ENCODE measurements around the gene NAALADL1. TPM values are rescaled to one million over a fixed set of nuclear protein-coding genes. Genes with fewer than 3 reads are reported as not detected.
"Not testable (repeated sequence)": the region's sequence is repeated elsewhere in the genome, so short reads cannot be mapped to it uniquely, and the experiment has no call there.

NAALADL1 gene
- polyA plus RNA-seq, 3 donors = 9.5 to 14.5 (median 10.7) TPM

- DNase-seq (ENCODE audit: extremely low read depth in 1 of 11, low read depth in 9 of 11, low spot score in 4 of 11) = peak; percentile 91 to 98 (median 95)
Observed at GRCh38 chr11:65027213-65028067, 30.9 kb downstream of the NAALADL1 start, which contains the start of gene SNX15. Gene SNX15 (plus strand): TSS chr11:65027439. CDS start chr11:65027538, 99 bp downstream.

DNA sequence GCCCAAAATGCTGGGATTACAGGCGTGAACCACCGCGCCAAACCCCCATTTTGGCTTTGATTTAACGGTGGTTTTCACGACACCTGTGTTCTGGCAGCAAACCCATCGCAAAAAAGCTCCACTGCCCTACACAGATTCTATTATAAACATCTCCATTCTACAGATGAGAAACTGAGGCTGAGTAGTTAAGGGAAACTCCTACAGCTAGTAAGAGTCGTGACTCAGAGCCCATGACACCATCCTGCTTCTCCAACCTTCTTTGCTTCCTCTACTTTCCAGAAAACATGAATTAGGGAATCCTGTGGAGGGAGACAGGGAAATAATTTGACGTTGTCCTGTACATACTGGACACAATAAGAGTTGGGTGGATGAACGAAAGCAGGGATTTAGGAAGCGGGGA is 31.5 kb downstream of the NAALADL1 start:
- DNase-seq (ENCODE audit: extremely low read depth in 1 of 11, low read depth in 9 of 11, low spot score in 4 of 11) = no peak

DNA sequence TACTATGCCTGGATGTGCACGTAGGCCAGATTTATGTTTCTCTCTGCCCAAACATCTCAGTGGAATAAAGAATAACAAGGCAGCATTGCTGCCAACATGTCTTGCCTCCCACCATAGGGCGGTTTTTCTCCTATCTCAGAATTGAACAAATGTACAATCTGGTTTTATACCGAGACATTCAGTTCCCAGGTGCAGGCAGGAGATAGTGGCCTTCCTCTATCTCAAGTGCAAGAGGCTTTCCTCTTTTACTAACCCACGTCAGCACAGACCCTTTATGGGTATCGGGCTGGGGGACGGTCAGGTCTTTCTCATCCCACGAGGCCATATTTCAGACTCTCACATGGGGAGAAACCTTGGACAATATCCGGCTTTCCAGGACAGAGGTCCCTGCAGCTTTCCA is 34.9 kb downstream of the NAALADL1 start:
- DNase-seq (ENCODE audit: extremely low read depth in 1 of 11, low read depth in 9 of 11, low spot score in 4 of 11) = not testable (repeated sequence)

- DNase-seq (ENCODE audit: extremely low read depth in 1 of 11, low read depth in 9 of 11, low spot score in 4 of 11) = no peak
Observed at GRCh38 chr11:65021509-65021908, 36.8 kb downstream of the NAALADL1 start.

DNA sequence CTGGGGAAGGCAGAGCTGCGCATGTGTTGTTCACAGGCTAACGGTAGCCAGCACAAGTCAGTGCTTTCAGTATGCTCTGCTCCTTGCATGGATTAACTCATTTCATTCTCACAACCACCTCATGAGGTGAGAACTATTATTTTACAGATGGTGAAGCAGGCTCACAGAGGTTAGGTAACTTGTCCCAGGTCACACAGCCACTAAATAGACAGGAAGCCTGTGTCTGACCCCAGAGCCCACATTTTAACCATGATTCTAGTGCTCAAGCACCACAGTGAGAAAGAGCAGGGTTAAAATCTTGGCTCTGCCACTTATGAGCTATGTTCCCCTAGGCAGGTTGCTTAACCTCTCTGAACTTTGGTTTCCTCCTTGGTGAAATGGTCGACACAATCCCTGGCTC is 37.4 kb downstream of the NAALADL1 start:
- no peak for DNase-seq (ENCODE audit: extremely low read depth in 1 of 11, low read depth in 9 of 11, low spot score in 4 of 11)

GRCh38 chr11:65019824-65020223 is 38.5 kb downstream of the NAALADL1 start:
- no peak for DNase-seq (ENCODE audit: extremely low read depth in 1 of 11, low read depth in 9 of 11, low spot score in 4 of 11)

DNA sequence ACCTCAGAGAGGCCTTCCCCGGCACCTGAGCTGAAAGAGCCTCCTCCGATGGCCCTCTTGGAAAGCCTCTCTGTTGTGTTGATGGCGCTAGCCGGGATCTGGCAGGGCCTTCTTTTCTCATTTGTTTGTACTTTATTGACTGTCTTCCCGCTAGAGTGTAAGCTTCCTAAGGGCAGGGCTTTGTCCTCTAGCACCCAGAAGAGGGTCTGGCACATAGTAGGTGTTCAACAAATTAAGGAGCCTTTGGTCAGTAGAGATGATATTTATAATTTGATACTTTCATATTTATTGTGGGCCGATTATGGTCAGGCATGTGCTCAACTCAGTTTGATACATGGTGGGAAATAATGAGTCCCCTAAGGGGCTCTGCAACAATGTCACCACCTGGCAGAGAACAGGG is 40.4 kb downstream of the NAALADL1 start:
- DNase-seq (ENCODE audit: extremely low read depth in 1 of 11, low read depth in 9 of 11, low spot score in 4 of 11) = no peak

DNA sequence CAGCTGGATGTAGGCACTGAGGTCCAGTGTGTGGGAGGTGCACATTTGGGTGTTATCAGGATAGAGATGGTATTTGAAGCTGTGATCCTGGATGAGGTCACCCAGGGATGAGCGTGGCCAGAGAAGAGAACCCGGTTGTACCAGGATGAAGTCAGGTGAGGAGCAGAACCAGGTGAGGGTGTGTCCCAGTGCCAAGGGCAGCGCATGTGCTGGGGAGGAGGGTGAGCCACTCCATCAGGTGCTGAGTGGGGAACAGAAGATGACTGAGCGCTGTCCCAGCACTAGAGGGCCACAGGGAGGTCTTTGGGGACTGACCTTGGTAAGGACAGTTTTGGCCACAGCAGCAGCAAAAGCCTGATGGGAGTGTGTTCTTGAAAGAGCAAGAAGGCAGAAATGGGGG is 41.6 kb downstream of the NAALADL1 start:
- DNase-seq (ENCODE audit: extremely low read depth in 1 of 11, low read depth in 9 of 11, low spot score in 4 of 11) = no peak

DNA sequence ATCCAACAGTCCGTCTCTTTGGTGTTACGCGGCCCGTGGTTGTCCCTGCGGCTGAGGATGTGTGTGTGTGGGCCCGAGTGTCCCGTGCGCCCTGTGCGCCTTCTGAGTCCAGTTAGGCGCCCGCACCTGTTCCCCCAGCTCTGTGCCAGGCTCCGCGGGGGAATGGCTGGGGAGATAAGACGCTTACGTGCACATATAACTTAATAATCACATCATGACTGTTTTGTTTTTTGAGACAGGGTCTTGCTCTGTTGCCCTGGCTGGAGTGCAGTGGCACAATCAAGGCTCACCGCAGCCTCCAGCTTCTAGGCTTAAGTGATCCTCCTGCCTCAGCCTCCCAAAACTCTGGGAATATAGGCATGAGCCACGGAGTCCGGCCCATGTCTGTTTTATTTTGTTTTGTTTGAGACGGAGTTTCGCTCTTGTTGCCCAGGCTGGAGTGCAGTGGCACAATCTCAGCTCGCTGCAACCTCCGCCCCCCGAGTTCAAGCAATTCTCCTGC is 43.6 kb downstream of the NAALADL1 start:
- DNase-seq (ENCODE audit: extremely low read depth in 1 of 11, low read depth in 9 of 11, low spot score in 4 of 11) = no peak

DNA sequence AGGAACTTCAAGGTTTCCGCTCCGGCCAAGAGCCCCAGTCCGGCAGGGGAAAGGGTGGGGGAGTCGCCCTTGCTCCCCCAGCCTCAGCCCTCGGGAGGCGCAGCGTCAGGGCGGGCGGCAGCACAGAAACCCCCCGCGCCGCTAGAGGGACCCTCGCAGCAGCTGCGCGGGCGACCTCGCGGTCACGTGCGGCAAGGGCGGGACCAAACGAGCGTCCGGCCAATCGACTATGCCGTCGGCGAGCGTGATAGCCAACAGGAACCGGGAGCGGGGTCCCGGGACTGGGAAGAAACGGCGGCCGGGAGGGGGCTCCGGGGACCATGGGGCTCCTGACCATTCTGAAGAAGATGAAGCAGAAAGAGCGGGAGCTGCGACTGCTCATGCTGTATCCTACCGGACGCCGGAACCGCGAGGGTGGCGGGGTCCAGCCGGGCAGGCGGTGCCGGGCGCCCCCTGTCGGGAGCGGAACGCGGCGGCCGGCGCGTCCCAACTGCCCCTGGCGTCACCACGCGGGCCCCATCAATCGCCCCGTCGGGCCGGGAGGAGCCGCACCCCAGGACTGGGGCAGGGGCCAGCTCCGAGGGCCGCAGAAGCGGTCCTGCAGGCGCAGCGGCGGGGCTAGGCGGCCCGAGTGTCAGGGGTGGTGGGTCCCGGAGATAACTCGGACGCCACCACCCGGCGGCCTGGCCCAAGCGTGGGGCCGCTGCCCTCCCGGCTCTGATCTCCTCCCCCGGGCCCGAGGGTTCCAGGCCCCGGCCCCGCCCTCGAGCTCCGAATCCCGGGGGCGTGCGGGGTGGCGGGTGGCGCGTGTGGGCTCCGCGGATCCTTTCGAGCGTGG is 44.2 kb downstream of the NAALADL1 start, which contains the start of gene ARL2:
Gene ARL2 (plus strand): TSS at position 273 of the 838 bp plus-strand sequence. CDS start 48 bp downstream, at position 321.
- peak; percentile 78 to 94 (median 91) for DNase-seq (ENCODE audit: extremely low read depth in 1 of 11, low read depth in 9 of 11, low spot score in 4 of 11)

- peak; percentile 72 to 88 (median 82) for DNase-seq (ENCODE audit: extremely low read depth in 1 of 11, low read depth in 9 of 11, low spot score in 4 of 11)
Observed at GRCh38 chr11:65013130-65013887, 45.0 kb downstream of the NAALADL1 start.

DNA sequence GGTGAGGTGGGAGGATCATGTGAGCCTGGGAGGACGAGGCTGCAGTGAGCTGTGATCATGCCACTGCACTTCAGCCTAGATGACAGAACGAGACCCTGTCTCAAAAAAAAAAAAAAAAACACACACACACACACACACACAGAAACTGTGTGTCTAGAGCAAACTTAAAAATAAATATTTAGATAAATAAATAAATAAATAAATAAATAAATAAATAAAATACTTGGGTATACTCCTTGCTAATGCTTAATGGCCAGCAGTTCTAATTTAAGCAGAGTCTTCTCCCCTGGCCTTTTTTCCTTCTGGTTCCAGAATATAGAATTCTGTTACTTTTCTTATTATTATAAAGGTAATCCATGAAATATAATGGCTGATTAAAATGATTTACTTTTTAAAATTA is 49.5 kb downstream of the NAALADL1 start:
- no peak for DNase-seq (ENCODE audit: extremely low read depth in 1 of 11, low read depth in 9 of 11, low spot score in 4 of 11)

DNA sequence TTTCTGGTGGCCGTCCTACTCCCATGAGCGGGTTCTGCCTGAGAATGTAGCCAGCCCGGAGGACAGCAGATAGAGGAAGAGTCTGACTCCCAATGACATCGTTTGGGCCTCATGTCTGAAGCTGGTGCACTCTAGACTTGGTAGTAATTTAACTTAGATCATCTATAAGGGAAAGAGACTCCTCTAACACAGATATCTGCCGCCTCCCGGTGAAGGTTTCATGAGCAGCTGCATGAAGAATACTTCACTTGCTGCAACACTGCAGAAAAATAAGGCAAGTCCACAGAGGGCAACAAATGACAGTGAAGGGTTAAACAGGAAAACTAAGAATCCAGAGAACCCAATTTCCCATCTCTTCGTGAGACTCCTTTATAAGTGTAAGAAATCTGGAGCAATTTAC is 50.3 kb downstream of the NAALADL1 start:
- no peak for DNase-seq (ENCODE audit: extremely low read depth in 1 of 11, low read depth in 9 of 11, low spot score in 4 of 11)

- DNase-seq (ENCODE audit: extremely low read depth in 1 of 11, low read depth in 9 of 11, low spot score in 4 of 11) = not testable (repeated sequence)
Observed at GRCh38 chr11:65003968-65004367, 54.4 kb downstream of the NAALADL1 start.

GRCh38 chr11:65003282-65003681 is 55.1 kb downstream of the NAALADL1 start:
- DNase-seq (ENCODE audit: extremely low read depth in 1 of 11, low read depth in 9 of 11, low spot score in 4 of 11) = no peak

GRCh38 chr11:65002706-65003105 is 55.6 kb downstream of the NAALADL1 start:
- no peak for DNase-seq (ENCODE audit: extremely low read depth in 1 of 11, low read depth in 9 of 11, low spot score in 4 of 11)

DNA sequence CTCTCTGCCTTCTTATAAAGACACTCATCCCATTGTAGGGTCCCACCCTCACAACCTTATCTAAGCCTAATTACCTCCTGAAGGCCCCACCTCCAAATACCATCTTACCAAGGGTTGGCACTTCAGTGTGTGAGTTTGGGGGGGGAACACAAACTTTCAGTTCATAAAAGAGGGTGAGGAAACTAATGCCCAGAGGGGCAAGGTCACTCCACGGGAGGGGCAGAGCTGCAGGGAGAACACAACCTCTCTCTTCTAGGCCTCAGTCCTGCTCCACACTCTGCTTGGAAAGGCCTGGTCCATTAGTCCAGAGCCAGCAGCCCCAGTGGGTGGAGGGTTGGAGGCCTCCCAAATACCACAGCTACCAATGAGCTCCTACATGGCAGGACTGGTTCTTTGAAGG is 58.9 kb downstream of the NAALADL1 start:
- DNase-seq (ENCODE audit: extremely low read depth in 1 of 11, low read depth in 9 of 11, low spot score in 4 of 11) = no peak

DNA sequence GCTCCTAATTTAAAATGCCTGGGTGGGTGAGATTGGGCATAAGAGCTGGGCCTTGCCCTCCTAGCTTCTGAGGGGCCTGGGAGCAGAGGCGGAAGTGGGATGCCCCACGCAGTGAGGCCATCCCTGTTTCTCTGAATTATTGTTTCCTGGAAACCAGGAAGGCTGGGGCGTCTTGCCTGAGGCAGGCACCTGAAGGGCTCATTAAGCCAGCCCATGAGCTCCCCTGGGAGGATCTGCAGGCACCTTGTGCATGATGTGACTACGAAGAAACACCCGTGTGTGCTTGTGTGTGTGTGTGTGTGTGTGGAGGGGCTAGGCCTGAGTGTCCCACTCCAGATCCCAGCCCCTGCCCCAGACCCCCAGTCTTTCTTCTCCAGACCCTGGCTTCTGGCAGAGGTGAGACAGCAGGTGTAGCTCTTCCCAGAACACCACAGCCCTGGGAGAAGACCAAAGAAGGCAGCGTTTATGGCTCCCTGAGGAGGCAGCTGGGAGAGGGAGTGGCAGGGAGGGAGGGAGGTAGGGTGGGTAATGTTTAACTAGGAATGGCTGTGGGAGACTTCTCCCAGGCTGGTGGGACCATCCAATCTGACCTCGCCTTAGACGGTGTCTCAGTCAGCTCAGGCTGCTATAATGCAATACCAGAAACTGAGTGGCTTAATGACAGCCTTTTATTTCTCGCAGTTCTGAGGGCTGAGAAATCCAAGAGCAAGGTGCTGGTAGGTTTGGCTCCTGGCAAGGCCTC is 59.5 kb downstream of the NAALADL1 start:
- DNase-seq (ENCODE audit: extremely low read depth in 1 of 11, low read depth in 9 of 11, low spot score in 4 of 11) = no peak
